ENCODE measurements around the gene CACNA1G.

Gene CACNA1G

GRCh38 chr17:50593321-50593720 is 32.8 kb downstream of the CACNA1G start:
- H3K27ac ChIP-seq: peak overlapping the region; percentile 93
- DNase-seq: peak; percentile 99

GRCh38 chr17:50594128-50594823 is 33.8 kb downstream of the CACNA1G start:
- Histone ChIP-seq H3K27ac (peak overlapping the region; percentile 93), H3K9me3 (ENCODE audit: severe bottlenecking) (no peaks in the 10 kb centered on the region), H3K27me3 (ENCODE audit: insufficient read depth, low read depth, severe bottlenecking) (no peaks in the 10 kb centered on the region), H3K36me3 (peaks cover 89% of the 10 kb centered on the region), H3K4me3 (ENCODE audit: low read depth, low read length) (no peak overlapping the region)
- no peak for TF ChIP-seq CTCF (IDR thresholded peaks at IDR 0.05; ENCODE audit: low read depth, low read length)
- DNase-seq: no peak

More at GRCh38 chr17:50593321-50593720, 32.8 kb downstream of the CACNA1G start:
- H3K27me3 ChIP-seq (ENCODE audit: insufficient read depth, low read depth, severe bottlenecking): no peaks in the 10 kb centered on the region
- no peak for TF ChIP-seq CTCF (IDR thresholded peaks at IDR 0.05; ENCODE audit: low read depth, low read length)
- H3K36me3 ChIP-seq: peaks cover 80% of the 10 kb centered on the region
- H3K9me3 ChIP-seq (ENCODE audit: severe bottlenecking): no peaks in the 10 kb centered on the region
- peak overlapping the region; percentile 7 for H3K4me3 ChIP-seq (ENCODE audit: low read depth, low read length)

GRCh38 chr17:50594892-50595291 is 34.4 kb downstream of the CACNA1G start:
- H3K27me3 ChIP-seq (ENCODE audit: insufficient read depth, low read depth, severe bottlenecking): no peaks in the 10 kb centered on the region
- no peak for DNase-seq
- TF ChIP-seq CTCF (IDR thresholded peaks at IDR 0.05; ENCODE audit: low read depth, low read length): no peak
- peaks cover 96% of the 10 kb centered on the region for H3K36me3 ChIP-seq
- H3K9me3 ChIP-seq (ENCODE audit: severe bottlenecking): no peaks in the 10 kb centered on the region
- peak overlapping the region; percentile 93 for H3K27ac ChIP-seq
- H3K4me3 ChIP-seq (ENCODE audit: low read depth, low read length): no peak overlapping the region

- TF ChIP-seq CTCF (IDR thresholded peaks at IDR 0.05; ENCODE audit: low read depth, low read length): no peak
- Histone ChIP-seq H3K27me3 (ENCODE audit: insufficient read depth, low read depth, severe bottlenecking) (no peaks in the 10 kb centered on the region), H3K36me3 (peaks cover 94% of the 10 kb centered on the region), H3K4me3 (ENCODE audit: low read depth, low read length) (no peak overlapping the region), H3K27ac (peak overlapping the region; percentile 10; the same call in 1 of the 2 replicates), H3K9me3 (ENCODE audit: severe bottlenecking) (no peaks in the 10 kb centered on the region)
- no peak for DNase-seq
Measured at GRCh38 chr17:50596191-50597037, 35.9 kb downstream of the CACNA1G start.

- DNase-seq: no peak
- Histone ChIP-seq H3K4me3 (ENCODE audit: low read depth, low read length) (no peak overlapping the region), H3K36me3 (peaks cover 97% of the 10 kb centered on the region), H3K27me3 (ENCODE audit: insufficient read depth, low read depth, severe bottlenecking) (no peaks in the 10 kb centered on the region), H3K9me3 (ENCODE audit: severe bottlenecking) (no peaks in the 10 kb centered on the region), H3K27ac (no peak overlapping the region)
- no peak for TF ChIP-seq CTCF (IDR thresholded peaks at IDR 0.05; ENCODE audit: low read depth, low read length)
Measured at GRCh38 chr17:50598487-50598886, 38.0 kb downstream of the CACNA1G start.
